HCT116 (cell line): ENCODE data around the gene EPHA6. TPM values are rescaled to one million over a fixed set of nuclear protein-coding genes. Genes with fewer than 3 reads are reported as not detected.

Experiments
- ATAC-seq: fragments of 200-7000 bp; cut with Tn5 transposase; 2 replicates; pipeline ENCODE4 v1.9.1; 2020; ENCODE audit warnings: mild to moderate bottlenecking, moderate library complexity
- BruUV-seq: library from RNA; stranded (reverse); fragments of 400-500 nt; replicated peaks from 2 replicates; lab custom pipeline; 2021; lab: Mats Ljungman, UMichigan
- CTCF ChIA-PET: fragments of 300-600 bp; sonication (Branson Sonifier 250); formaldehyde crosslinking; loops from one replicate; lab custom pipeline; 2021; ENCODE audit warnings: antibody characterized with exemption; lab: Charles Lee
- POLR2A ChIA-PET: fragments of 300-600, 350-600 bp; sonication (Branson Sonifier 250); formaldehyde crosslinking; loops from one replicate; lab custom pipeline; 2021; ENCODE audit warnings: antibody characterized with exemption; lab: Charles Lee
- RAD21 ChIA-PET, 2 experiments: fragments of 300-600 bp; sonication (Branson Sonifier 250); formaldehyde crosslinking; loops; one replicate each; lab custom pipeline; 2023; ENCODE audit warnings: low total read pairs in 2 of 2; ENCODE audit not compliant: uncharacterized antibody in 2 of 2, unreplicated experiment in 2 of 2, low non-redundant PET in 1 of 2; lab: Charles Lee
- DNase-seq: peaks from one replicate; pipeline ENCODE4 v3.0.0-alpha.2; 2010; ENCODE audit warnings: low read depth, low spot score
- H2AFZ ChIP-seq: fragments of 200-600 bp; shearing (Covaris generic), sonication (generic); 2 replicates; pipeline ENCODE4 v1.6.1; 2017; ENCODE audit warnings: low read depth, mixed run types, mixed read lengths, antibody characterized with exemption, low read length; ENCODE audit not compliant: poor library complexity, severe bottlenecking
- H3K27ac ChIP-seq: 2 replicates; pipeline ENCODE4 v1.5.1; 2012; ENCODE audit warnings: low read depth, low read length
- H3K27me3 ChIP-seq: fragments of 200-600 bp; sonication (generic); 2 replicates; pipeline ENCODE4 v1.6.1; 2016; ENCODE audit warnings: mixed run types, low read length, mixed read lengths; ENCODE audit not compliant: insufficient read depth
- H3K36me3 ChIP-seq, 2 experiments: fragments of 200-500 bp in 1 of 2; fragments of 200-600 bp in 1 of 2; sonication (Bioruptor generic) in 1 of 2; sonication (generic) in 1 of 2; 2 replicates each; pipeline versions ENCODE4 v1.5.1 to v1.6.1; 2014 to 2016; ENCODE audit warnings: low read length in 2 of 2, inconsistent platforms in 1 of 2, mixed read lengths in 1 of 2, mixed run types in 1 of 2; ENCODE audit not compliant: insufficient read depth in 2 of 2, control insufficient read depth in 1 of 2
- H3K4me1 ChIP-seq, 2 experiments: fragments of 200-600 bp in 1 of 2; sonication (generic) in 1 of 2; 2 replicates each; pipeline versions ENCODE4 v1.5.1 to v1.6.1; 2012 to 2017; ENCODE audit warnings: low read length in 2 of 2, inconsistent platforms in 1 of 2, mild to moderate bottlenecking in 1 of 2, mixed read lengths in 1 of 2, mixed run types in 1 of 2, moderate library complexity in 1 of 2; ENCODE audit not compliant: insufficient read depth in 2 of 2, control insufficient read depth in 1 of 2
- H3K4me2 ChIP-seq: fragments of 200-600 bp; sonication (generic); 2 replicates; pipeline ENCODE4 v1.6.1; 2017; ENCODE audit warnings: mixed run types, low read length, mixed read lengths
- H3K4me3 ChIP-seq, 2 experiments: fragments of 200-600 bp in 1 of 2; sonication (generic) in 1 of 2; replicated peaks in 1 of 2; 2 replicates each; pipeline ENCODE4 v1.5.1; 2011 to 2016; ENCODE audit warnings: low read length in 2 of 2, control low read depth in 1 of 2, low read depth in 1 of 2, mild to moderate bottlenecking in 1 of 2, mixed read lengths in 1 of 2, mixed run types in 1 of 2
- H3K79me2 ChIP-seq: fragments of 200-600 bp; sonication (generic); 2 replicates; pipeline ENCODE4 v1.6.1; 2017; ENCODE audit warnings: mild to moderate bottlenecking, mixed run types, low read length, moderate library complexity, mixed read lengths; ENCODE audit not compliant: insufficient read depth
- H3K9ac ChIP-seq: fragments of 200-600 bp; sonication (generic); 2 replicates; pipeline ENCODE4 v1.6.1; 2016; ENCODE audit warnings: low read length, mixed read lengths
- H3K9me2 ChIP-seq: fragments of 200-600 bp; sonication (generic), shearing (Covaris generic); 2 replicates; pipeline ENCODE4 v1.6.1; 2017; ENCODE audit warnings: mixed run types, mild to moderate bottlenecking, moderate library complexity; ENCODE audit not compliant: insufficient read depth
- H3K9me3 ChIP-seq, 2 experiments: fragments of 200-500 bp in 1 of 2; fragments of 200-600 bp in 1 of 2; sonication (Bioruptor generic) in 1 of 2; sonication (generic) in 1 of 2; 2 replicates each; pipeline ENCODE4 v1.6.1; 2014 to 2017; ENCODE audit warnings: low read length in 2 of 2, mixed read lengths in 2 of 2, inconsistent platforms in 1 of 2, low read depth in 1 of 2, mild to moderate bottlenecking in 1 of 2, mixed run types in 1 of 2, moderate library complexity in 1 of 2; ENCODE audit not compliant: control insufficient read depth in 1 of 2, insufficient read depth in 1 of 2
- H4K20me1 ChIP-seq: fragments of 200-600 bp; sonication (generic), shearing (Covaris generic); 2 replicates; pipeline ENCODE4 v1.6.1; 2017; ENCODE audit warnings: mixed run types, mild to moderate bottlenecking, moderate library complexity; ENCODE audit not compliant: insufficient read depth
- EGR1 ChIP-seq: IDR thresholded peaks from 2 replicates; pipeline ENCODE4 v1.6.1; 2012; ENCODE audit warnings: low read depth
- EZH2 ChIP-seq: fragments of 200-600 bp; sonication (generic); IDR thresholded peaks from 2 replicates; pipeline ENCODE4 v1.6.1; 2017; ENCODE audit warnings: antibody characterized with exemption, mixed run types
- EZH2phosphoT487 ChIP-seq: fragments of 200-600 bp; IDR thresholded peaks from 2 replicates; pipeline ENCODE4 v1.6.1; 2018; ENCODE audit warnings: antibody characterized with exemption, borderline replicate concordance
- JUND ChIP-seq: IDR thresholded peaks from 2 replicates; pipeline ENCODE4 v1.6.1; 2012
- SRF ChIP-seq: IDR thresholded peaks from 2 replicates; pipeline ENCODE4 v1.6.1; 2012; ENCODE audit warnings: low read depth
- TCF7L2 ChIP-seq: IDR thresholded peaks from 2 replicates; pipeline ENCODE4 v1.7.0; 2011; ENCODE audit warnings: borderline replicate concordance, inconsistent platforms; ENCODE audit not compliant: insufficient read depth, insufficient read length; ENCODE audit errors: extremely low read depth
- ZNF274 ChIP-seq: fragments of 200-500 bp; sonication (Bioruptor generic); IDR thresholded peaks from 2 replicates; pipeline ENCODE4 v1.6.1; 2014; ENCODE audit warnings: mild to moderate bottlenecking, low read depth, low read length, inconsistent platforms
- intact Hi-C: fragments of 100-400 bp; cut with micrococcal nuclease; formaldehyde crosslinking; loops from 2 replicates; pipeline ENCODE4 v1.10.0; 2022
- total RNA-seq: library from RNA; stranded (reverse); gene quantifications from one replicate; pipeline ENCODE4 v1.2.1, GENCODE V29; 2021; ENCODE audit not compliant: unreplicated experiment
- TF ChIP-seq, protein P1 (sequence below): IDR thresholded peaks from 2 replicates; pipeline ENCODE4 v1.6.1; 2011; ENCODE audit warnings: mild to moderate bottlenecking, low read length, moderate library complexity; ENCODE audit not compliant: insufficient replicate concordance; ENCODE audit errors: extremely low read depth
- TF ChIP-seq, protein P2 (sequence below): IDR thresholded peaks from 2 replicates; pipeline ENCODE4 v1.6.1; 2012

EPHA6 gene
- total RNA-seq, 1 experiment from 2014 or later, result not detected

DNA sequence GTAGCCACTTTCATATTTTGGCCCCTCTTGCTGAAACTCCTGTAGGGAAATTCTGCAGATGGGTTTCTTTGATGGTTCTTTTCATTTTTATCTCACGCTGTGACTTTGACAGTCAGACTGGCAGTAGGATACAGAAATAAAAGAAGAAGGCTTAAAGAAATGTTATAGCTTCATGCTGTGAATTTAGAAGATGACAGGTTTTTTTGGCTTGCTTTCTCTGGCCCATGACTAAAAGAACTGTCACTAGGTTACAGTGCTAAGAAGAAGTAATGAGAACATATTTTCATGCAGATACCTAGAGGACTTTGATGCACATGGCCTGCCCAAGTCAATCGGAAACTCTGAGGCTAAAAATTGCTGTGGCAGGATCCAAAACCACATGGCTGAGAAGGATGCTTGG is 334.5 kb downstream of the EPHA6 start (continued):
- no peak for TF ChIP-seq EZH2
- no peak for TF ChIP-seq EGR1

DNA sequence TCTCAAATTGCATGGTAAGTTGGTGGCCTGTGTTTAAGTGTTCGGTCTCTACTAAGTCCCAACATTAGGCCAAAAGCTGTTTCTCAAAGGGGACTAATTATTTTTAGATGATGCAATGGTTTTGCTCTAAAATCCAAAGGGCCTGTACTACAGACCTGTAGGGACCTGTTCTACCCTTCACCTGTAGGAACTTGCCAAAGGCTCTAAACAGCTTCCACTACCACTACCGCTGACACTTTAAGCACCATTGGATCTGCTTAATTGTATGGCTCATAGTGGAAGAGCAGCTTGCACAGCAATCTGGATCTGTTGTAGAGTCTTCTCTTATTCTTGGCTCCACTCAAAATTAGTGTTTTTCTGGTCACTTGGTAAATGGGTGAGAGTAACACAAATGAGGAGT is 346.8 kb downstream of the EPHA6 start:
- no peaks in the 10 kb centered on the region for H4K20me1 ChIP-seq
- no peaks in the 10 kb centered on the region for H3K9me2 ChIP-seq
- no peak overlapping the region for H3K4me3 ChIP-seq
- POLR2A ChIA-PET, result no interaction called here
- peaks cover 4 to 32% of the 10 kb centered on the region in 2 experiments; a peak in 3 of 4 replicates for H3K9me3 ChIP-seq
- CTCF ChIA-PET, result no interaction called here
- no peak for DNase-seq
- H3K79me2 ChIP-seq, result no peaks in the 10 kb centered on the region
- RAD21 ChIA-PET, result no interaction called here
- intact Hi-C loops, result no loop called here
- no peak overlapping the region for H3K4me2 ChIP-seq
- no peaks in the 10 kb centered on the region for H3K36me3 ChIP-seq
- H3K9ac ChIP-seq, result no peak overlapping the region
- no peak overlapping the region for H3K27ac ChIP-seq
- no peak overlapping the region for H2AFZ ChIP-seq
- H3K4me1 ChIP-seq, result no peaks in the 10 kb centered on the region
- TF ChIP-seq SRF, result no peak
- TF ChIP-seq, protein P1, sequence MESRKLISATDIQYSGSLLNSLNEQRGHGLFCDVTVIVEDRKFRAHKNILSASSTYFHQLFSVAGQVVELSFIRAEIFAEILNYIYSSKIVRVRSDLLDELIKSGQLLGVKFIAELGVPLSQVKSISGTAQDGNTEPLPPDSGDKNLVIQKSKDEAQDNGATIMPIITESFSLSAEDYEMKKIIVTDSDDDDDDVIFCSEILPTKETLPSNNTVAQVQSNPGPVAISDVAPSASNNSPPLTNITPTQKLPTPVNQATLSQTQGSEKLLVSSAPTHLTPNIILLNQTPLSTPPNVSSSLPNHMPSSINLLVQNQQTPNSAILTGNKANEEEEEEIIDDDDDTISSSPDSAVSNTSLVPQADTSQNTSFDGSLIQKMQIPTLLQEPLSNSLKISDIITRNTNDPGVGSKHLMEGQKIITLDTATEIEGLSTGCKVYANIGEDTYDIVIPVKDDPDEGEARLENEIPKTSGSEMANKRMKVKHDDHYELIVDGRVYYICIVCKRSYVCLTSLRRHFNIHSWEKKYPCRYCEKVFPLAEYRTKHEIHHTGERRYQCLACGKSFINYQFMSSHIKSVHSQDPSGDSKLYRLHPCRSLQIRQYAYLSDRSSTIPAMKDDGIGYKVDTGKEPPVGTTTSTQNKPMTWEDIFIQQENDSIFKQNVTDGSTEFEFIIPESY, result no peak
- no peak for TF ChIP-seq JUND
- TF ChIP-seq, protein P2, sequence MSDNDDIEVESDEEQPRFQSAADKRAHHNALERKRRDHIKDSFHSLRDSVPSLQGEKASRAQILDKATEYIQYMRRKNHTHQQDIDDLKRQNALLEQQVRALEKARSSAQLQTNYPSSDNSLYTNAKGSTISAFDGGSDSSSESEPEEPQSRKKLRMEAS, result no peak
- TF ChIP-seq EZH2phosphoT487, result no peak
- TF ChIP-seq ZNF274, result no peak
- no peak for TF ChIP-seq TCF7L2
- no TSS peak for BruUV-seq
- ATAC-seq, result no peak
- H3K27me3 ChIP-seq, result no peaks in the 10 kb centered on the region
